Measurements from ENCODE around the gene PTPRG. TPM values are rescaled to one million over a fixed set of nuclear protein-coding genes. Genes with fewer than 3 reads are reported as not detected.

PTPRG gene
- total RNA-seq, 1 donor from 2014 or later = 39.6 TPM

GRCh38 chr3:62057339-62058047 lies 496.1 kb downstream of the PTPRG start:
- no peak overlapping the region for H3K9ac ChIP-seq (ENCODE audit: low read length)
- Mint-ChIP-seq H3K27me3 (ENCODE audit: low read depth, unreplicated experiment) (no peaks in the 10 kb centered on the region), H3K9me3 (ENCODE audit: unreplicated experiment) (no peaks in the 10 kb centered on the region), H3K4me3 (ENCODE audit: unreplicated experiment) (no peak overlapping the region), H3K4me1 (ENCODE audit: low read depth, unreplicated experiment) (peaks cover 3% of the 10 kb centered on the region), H3K36me3 (ENCODE audit: low read depth, unreplicated experiment) (peaks cover 1% of the 10 kb centered on the region), H3K27ac (ENCODE audit: unreplicated experiment) (no peak overlapping the region)
- no peak overlapping the region for H3K4me3 ChIP-seq (ENCODE audit: insufficient read depth, low read depth, low read length)
- peak; percentile 19 for DNase-seq (ENCODE audit: low read depth)
- no peak overlapping the region for H3K4me2 ChIP-seq (ENCODE audit: low read length)
- no peaks in the 10 kb centered on the region for H3K79me2 ChIP-seq (ENCODE audit: insufficient read depth, low read length)
- no peaks in the 10 kb centered on the region for H3K9me3 ChIP-seq (ENCODE audit: insufficient read depth, low read depth, low read length)
- H3K4me1 ChIP-seq (ENCODE audit: insufficient read depth, low read length) = no peaks in the 10 kb centered on the region
- TF ChIP-seq EZH2 (IDR thresholded peaks at IDR 0.05; ENCODE audit: insufficient read depth, low read length) (no peak), CTCF (IDR thresholded peaks at IDR 0.05; ENCODE audit: insufficient read depth, low read depth, low read length) (no peak)
- no peak overlapping the region for H2AFZ ChIP-seq (ENCODE audit: low read depth, low read length)
- no peaks in the 10 kb centered on the region for H3K27me3 ChIP-seq (ENCODE audit: insufficient read depth, low read length)
- no peak overlapping the region for H3K27ac ChIP-seq (ENCODE audit: low read depth, low read length)
- no peaks in the 10 kb centered on the region for H3K36me3 ChIP-seq (ENCODE audit: insufficient read depth, low read length)
- no peak for FAIRE-seq
- peaks cover 4% of the 10 kb centered on the region for H4K20me1 ChIP-seq (ENCODE audit: insufficient read depth, low read length)

- no peak overlapping the region for H3K4me2 ChIP-seq (ENCODE audit: low read length)
- no peaks in the 10 kb centered on the region for H3K4me1 ChIP-seq (ENCODE audit: insufficient read depth, low read length)
- H3K36me3 ChIP-seq (ENCODE audit: insufficient read depth, low read length) = no peaks in the 10 kb centered on the region
- H3K36me3 Mint-ChIP-seq (ENCODE audit: low read depth, unreplicated experiment) = no peaks in the 10 kb centered on the region
- no peaks in the 10 kb centered on the region for H3K27me3 Mint-ChIP-seq (ENCODE audit: low read depth, unreplicated experiment)
- no peak for TF ChIP-seq EZH2 (IDR thresholded peaks at IDR 0.05; ENCODE audit: insufficient read depth, low read length)
- no peak for TF ChIP-seq CTCF (IDR thresholded peaks at IDR 0.05; ENCODE audit: insufficient read depth, low read depth, low read length)
- H3K4me1 Mint-ChIP-seq (ENCODE audit: low read depth, unreplicated experiment) = peaks cover 3% of the 10 kb centered on the region
- H3K9ac ChIP-seq (ENCODE audit: low read length) = no peak overlapping the region
- FAIRE-seq = no peak
- H3K79me2 ChIP-seq (ENCODE audit: insufficient read depth, low read length) = no peaks in the 10 kb centered on the region
- H2AFZ ChIP-seq (ENCODE audit: low read depth, low read length) = no peak overlapping the region
- no peak overlapping the region for H3K27ac ChIP-seq (ENCODE audit: low read depth, low read length)
- no peak overlapping the region for H3K4me3 Mint-ChIP-seq (ENCODE audit: unreplicated experiment)
- no peak overlapping the region for H3K27ac Mint-ChIP-seq (ENCODE audit: unreplicated experiment)
- peak; percentile 67 for DNase-seq (ENCODE audit: low read depth)
- no peaks in the 10 kb centered on the region for H3K9me3 Mint-ChIP-seq (ENCODE audit: unreplicated experiment)
- H4K20me1 ChIP-seq (ENCODE audit: insufficient read depth, low read length) = no peaks in the 10 kb centered on the region
- no peaks in the 10 kb centered on the region for H3K9me3 ChIP-seq (ENCODE audit: insufficient read depth, low read depth, low read length)
- no peaks in the 10 kb centered on the region for H3K27me3 ChIP-seq (ENCODE audit: insufficient read depth, low read length)
- no peak overlapping the region for H3K4me3 ChIP-seq (ENCODE audit: insufficient read depth, low read depth, low read length)
Observed at GRCh38 chr3:62065985-62066693, 504.8 kb downstream of the PTPRG start.

DNA sequence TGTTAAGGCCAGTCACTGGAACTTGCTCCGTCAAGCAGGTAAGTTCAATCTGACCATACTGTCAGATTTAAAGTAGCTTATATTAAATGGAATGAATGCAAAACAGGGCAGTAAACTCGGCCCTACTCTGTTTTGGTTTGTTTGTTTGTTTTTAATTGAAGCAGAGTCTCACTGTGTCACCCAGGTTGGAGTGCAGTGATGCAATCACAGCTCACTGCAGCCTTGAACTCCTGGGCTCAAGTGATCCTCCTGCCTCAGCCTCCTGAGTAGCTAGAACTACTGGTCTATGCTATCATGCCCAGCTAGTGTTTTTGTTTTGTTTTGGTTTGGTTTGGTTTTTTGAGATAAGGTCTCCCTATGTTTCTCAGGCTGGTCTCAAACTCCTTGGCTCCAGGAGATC lies 507.0 kb downstream of the PTPRG start:
- no peak for DNase-seq (ENCODE audit: low read depth)
- H3K9ac ChIP-seq (ENCODE audit: low read length) = no peak overlapping the region
- no peaks in the 10 kb centered on the region for H3K27me3 Mint-ChIP-seq (ENCODE audit: low read depth, unreplicated experiment)
- H4K20me1 ChIP-seq (ENCODE audit: insufficient read depth, low read length) = no peaks in the 10 kb centered on the region
- H3K27ac ChIP-seq (ENCODE audit: low read depth, low read length) = no peak overlapping the region
- H3K79me2 ChIP-seq (ENCODE audit: insufficient read depth, low read length) = no peaks in the 10 kb centered on the region
- no peak overlapping the region for H3K4me3 ChIP-seq (ENCODE audit: insufficient read depth, low read depth, low read length)
- H2AFZ ChIP-seq (ENCODE audit: low read depth, low read length) = no peak overlapping the region
- H3K9me3 Mint-ChIP-seq (ENCODE audit: unreplicated experiment) = no peaks in the 10 kb centered on the region
- no peak overlapping the region for H3K27ac Mint-ChIP-seq (ENCODE audit: unreplicated experiment)
- no peaks in the 10 kb centered on the region for H3K36me3 Mint-ChIP-seq (ENCODE audit: low read depth, unreplicated experiment)
- no peaks in the 10 kb centered on the region for H3K4me1 ChIP-seq (ENCODE audit: insufficient read depth, low read length)
- no peak overlapping the region for H3K4me2 ChIP-seq (ENCODE audit: low read length)
- TF ChIP-seq CTCF (IDR thresholded peaks at IDR 0.05; ENCODE audit: insufficient read depth, low read depth, low read length) = no peak
- TF ChIP-seq EZH2 (IDR thresholded peaks at IDR 0.05; ENCODE audit: insufficient read depth, low read length) = no peak
- no peaks in the 10 kb centered on the region for H3K27me3 ChIP-seq (ENCODE audit: insufficient read depth, low read length)
- H3K36me3 ChIP-seq (ENCODE audit: insufficient read depth, low read length) = no peaks in the 10 kb centered on the region
- H3K4me3 Mint-ChIP-seq (ENCODE audit: unreplicated experiment) = no peak overlapping the region
- H3K4me1 Mint-ChIP-seq (ENCODE audit: low read depth, unreplicated experiment) = peaks cover 3% of the 10 kb centered on the region
- no peaks in the 10 kb centered on the region for H3K9me3 ChIP-seq (ENCODE audit: insufficient read depth, low read depth, low read length)
- FAIRE-seq = no peak
